GM06990 (cell line): ENCODE data around the gene TEK.

Experiments
- DNase-seq: peaks from one replicate; pipeline ENCODE4 v3.0.0-alpha.2; 2011; ENCODE audit not compliant: insufficient read length; ENCODE audit errors: extremely low read depth
- H3K27me3 ChIP-seq: replicated peaks from 2 replicates; pipeline ENCODE4 v1.6.0; 2011; ENCODE audit warnings: low read length; ENCODE audit not compliant: control insufficient read depth, insufficient read depth
- H3K36me3 ChIP-seq: 2 replicates; pipeline ENCODE4 v1.5.1; 2011; ENCODE audit warnings: low read length; ENCODE audit not compliant: control insufficient read depth, insufficient read depth
- H3K4me3 ChIP-seq: replicated peaks from 2 replicates; pipeline ENCODE4 v1.5.1; 2011; ENCODE audit warnings: low read depth, mild to moderate bottlenecking, control low read depth, low read length
- CTCF ChIP-seq: IDR thresholded peaks from 2 replicates; pipeline ENCODE4 v1.5.1; 2011; ENCODE audit warnings: low read length, control low read depth, mild to moderate bottlenecking, inconsistent platforms; ENCODE audit not compliant: insufficient read depth, poor library complexity, severe bottlenecking

Gene TEK

GRCh38 chr9:27247756-27248155 lies 138.7 kb downstream of the TEK start:
- DNase-seq, result no peak
- peak; percentile 71 for TF ChIP-seq CTCF
- Histone ChIP-seq H3K27me3 (no peaks in the 10 kb centered on the region), H3K36me3 (no peaks in the 10 kb centered on the region), H3K4me3 (no peak overlapping the region)

DNA sequence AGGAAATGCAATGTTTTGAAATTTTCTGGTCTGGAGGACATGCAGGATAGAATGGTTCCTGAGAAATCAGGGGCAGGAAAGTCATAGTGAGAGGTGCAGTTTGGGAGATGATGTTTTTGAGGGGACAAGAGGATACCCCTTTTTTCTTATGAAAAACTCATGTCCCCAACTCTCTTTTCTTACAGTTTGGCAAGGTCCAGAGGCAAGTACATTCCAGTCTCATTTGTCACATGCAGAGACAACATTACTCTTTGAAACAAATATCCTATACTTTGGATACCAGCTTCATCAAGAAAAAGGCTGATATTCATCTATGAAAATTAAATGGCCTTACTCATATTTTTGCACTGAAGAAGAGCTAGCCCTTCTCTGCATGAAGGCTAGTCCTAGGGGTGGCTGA lies 139.7 kb downstream of the TEK start:
- Histone ChIP-seq H3K36me3 (no peaks in the 10 kb centered on the region), H3K27me3 (no peaks in the 10 kb centered on the region), H3K4me3 (no peak overlapping the region)
- DNase-seq, result no peak
- TF ChIP-seq CTCF, result no peak

GRCh38 chr9:27258662-27259061 lies 149.6 kb downstream of the TEK start:
- TF ChIP-seq CTCF, result no peak
- peaks cover 2% of the 10 kb centered on the region; the same call in 1 of the 2 replicates for H3K27me3 ChIP-seq
- no peaks in the 10 kb centered on the region for H3K36me3 ChIP-seq
- H3K4me3 ChIP-seq, result no peak overlapping the region
- no peak for DNase-seq

DNA sequence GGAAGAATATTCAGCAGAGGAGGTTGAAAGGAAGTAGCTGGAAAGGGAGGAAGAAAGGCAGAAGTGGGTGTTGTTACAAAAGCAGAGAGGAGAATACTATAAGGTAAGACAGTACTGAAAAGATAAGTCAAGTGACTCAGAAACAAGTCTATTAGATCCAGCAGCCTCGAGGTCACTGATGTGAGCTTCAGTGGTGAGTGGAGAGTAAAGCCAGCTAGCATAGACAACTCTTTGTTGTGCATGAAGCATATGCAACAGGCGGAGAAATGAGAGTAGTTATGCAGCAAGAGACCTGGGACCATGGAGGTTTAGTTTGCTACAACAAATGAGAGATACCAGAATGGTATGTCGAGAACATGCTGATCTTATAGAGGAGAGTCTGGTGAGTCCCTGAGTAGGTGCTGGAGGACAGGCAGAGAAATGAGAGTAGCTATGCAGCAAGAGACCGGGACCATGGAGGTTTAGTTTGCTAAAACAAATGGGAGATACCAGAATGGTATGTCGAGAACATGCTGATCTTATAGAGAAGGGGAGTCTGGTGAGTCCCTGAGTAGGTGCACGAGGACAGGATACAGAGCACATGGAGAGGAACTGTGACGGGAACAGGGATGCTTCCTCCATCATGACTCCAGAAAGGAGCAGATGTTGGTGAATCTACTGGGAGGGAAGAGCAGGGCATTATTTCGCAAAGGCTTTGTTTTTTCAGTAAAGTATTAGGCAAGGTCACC lies 151.9 kb downstream of the TEK start:
- DNase-seq, result no peak
- no peaks in the 10 kb centered on the region for H3K36me3 ChIP-seq
- H3K4me3 ChIP-seq, result no peak overlapping the region
- TF ChIP-seq CTCF, result no peak
- H3K27me3 ChIP-seq, result peaks cover 2% of the 10 kb centered on the region; the same call in 1 of the 2 replicates

DNA sequence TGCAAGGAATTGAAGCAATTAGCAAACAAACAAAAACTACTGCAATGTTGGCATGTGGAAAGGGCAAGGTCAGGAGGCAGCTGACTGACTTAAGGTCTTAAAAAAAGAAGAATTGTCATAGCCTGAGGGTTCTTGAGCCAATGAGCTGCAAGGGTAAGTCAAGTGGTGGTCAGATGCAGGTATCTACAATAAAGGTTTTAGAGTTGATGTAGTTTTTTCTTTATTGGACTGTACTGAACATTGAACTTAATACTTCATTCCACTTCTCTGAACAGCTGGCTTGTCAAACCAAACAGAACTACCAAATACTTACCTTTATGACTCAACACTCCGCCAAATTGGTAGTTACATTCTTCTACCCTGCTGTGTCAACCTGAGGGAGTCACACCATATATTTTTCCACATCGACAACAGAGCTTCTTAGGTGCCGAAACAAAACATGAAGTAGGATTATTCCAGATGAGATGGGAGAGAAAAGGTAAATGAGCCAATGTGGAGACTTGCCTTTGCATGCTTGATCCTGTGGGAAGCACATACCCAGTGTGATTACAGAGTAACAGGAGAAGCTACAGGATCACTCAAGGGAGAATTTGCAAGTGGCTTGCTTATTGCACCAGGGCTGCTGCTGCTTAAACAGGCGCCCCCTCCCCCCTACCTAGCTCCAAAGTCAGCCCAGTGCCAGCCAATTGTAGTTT lies 152.6 kb downstream of the TEK start:
- Histone ChIP-seq H3K4me3 (no peak overlapping the region), H3K27me3 (peaks cover 2% of the 10 kb centered on the region; the same call in 1 of the 2 replicates), H3K36me3 (no peaks in the 10 kb centered on the region)
- no peak for TF ChIP-seq CTCF
- no peak for DNase-seq
